Gastrocnemius medialis (tissue), 4 donors: Measurements from ENCODE around the gene MATN1. TPM values are rescaled to one million over a fixed set of nuclear protein-coding genes. Genes with fewer than 3 reads are reported as not detected.

Experiments used
- ATAC-seq, 2 donors: fragments of 150-250 bp; one replicate each; pipeline ENCODE4 v1.9.1; 2016
- DNase-seq, 2 donors: peaks; one replicate each; pipeline ENCODE4 v3.0.0-alpha.2; 2019
- H3K27ac ChIP-seq, 4 donors: fragments of 200-600 bp; sonication (generic); 1 replicate in 1 of 4; 2 replicates in 3 of 4; pipeline ENCODE4 v1.5.1; 2016 to 2018; ENCODE audit warnings: mild to moderate bottlenecking in 2 of 4, moderate library complexity in 1 of 4
- H3K27me3 ChIP-seq, 3 donors: fragments of 200-600 bp; sonication (generic) in 2 of 3; 1 replicate in 1 of 3; 2 replicates in 2 of 3; pipeline versions ENCODE4 v1.5.1 to v1.6.0; 2016 to 2019; ENCODE audit warnings: mild to moderate bottlenecking in 1 of 3, moderate library complexity in 1 of 3
- H3K36me3 ChIP-seq, 2 donors: fragments of 200-600 bp; sonication (generic) in 1 of 2; one replicate each; pipeline ENCODE4 v1.5.1; 2017 to 2018
- H3K4me1 ChIP-seq, 2 donors: fragments of 200-600 bp; sonication (generic) in 1 of 2; one replicate each; pipeline ENCODE4 v1.5.1; 2016 to 2017; ENCODE audit warnings: mild to moderate bottlenecking in 2 of 2
- H3K4me3 ChIP-seq, 4 donors: fragments of 200-600 bp; sonication (generic) in 3 of 4; 1 replicate in 1 of 4; 2 replicates in 3 of 4; pipeline ENCODE4 v1.5.1; 2016 to 2019; ENCODE audit warnings: mild to moderate bottlenecking in 2 of 4
- H3K9me3 ChIP-seq, 3 donors: fragments of 200-600 bp; sonication (generic) in 2 of 3; 1 replicate in 1 of 3; 2 replicates in 2 of 3; pipeline ENCODE4 v1.5.1; 2016 to 2019
- POLR2A ChIP-seq, 2 donors: fragments of 450-650 bp; IDR thresholded peaks; one replicate each; pipeline ENCODE4 v1.6.1; 2017; ENCODE audit warnings: antibody characterized with exemption in 2 of 2, mild to moderate bottlenecking in 2 of 2, moderate library complexity in 2 of 2
- in situ Hi-C, 4 donors: fragments of 200-750 bp; cut with MboI; loops; one replicate each; pipeline versions ENCODE4 v1.15.0 to v1.8.0; 2017; ENCODE audit warnings: low sequenced_read_pairs in 4 of 4
- intact Hi-C: fragments of 100-400 bp; cut with DNase I; formaldehyde crosslinking; loops from one replicate; pipeline ENCODE4 v1.15.1; 2023; ENCODE audit warnings: low total_unique reads
- total RNA-seq, 4 donors: library from RNA; depleted of rRNA; stranded (reverse); fragments of >200 nt; gene quantifications; one replicate each; pipeline versions ENCODE4 v1.1.0 to v1.2.3, GENCODE V29; 2016
- TF ChIP-seq, protein P1 (sequence below), 5 experiments: fragments of 450-650 bp in 3 of 5; fragments of 200-600 bp in 2 of 5; sonication (generic) in 2 of 5; IDR thresholded peaks in 4 of 5; conservative IDR thresholded peaks in 1 of 5; 1 replicate in 4 of 5; 2 replicates in 1 of 5; pipeline ENCODE4 v1.5.1; 2016 to 2019; ENCODE audit warnings: antibody characterized with exemption in 5 of 5, mild to moderate bottlenecking in 3 of 5, moderate library complexity in 3 of 5

The MATN1 gene
- total RNA-seq, 4 donors from 2014 or later = not detected

DNA sequence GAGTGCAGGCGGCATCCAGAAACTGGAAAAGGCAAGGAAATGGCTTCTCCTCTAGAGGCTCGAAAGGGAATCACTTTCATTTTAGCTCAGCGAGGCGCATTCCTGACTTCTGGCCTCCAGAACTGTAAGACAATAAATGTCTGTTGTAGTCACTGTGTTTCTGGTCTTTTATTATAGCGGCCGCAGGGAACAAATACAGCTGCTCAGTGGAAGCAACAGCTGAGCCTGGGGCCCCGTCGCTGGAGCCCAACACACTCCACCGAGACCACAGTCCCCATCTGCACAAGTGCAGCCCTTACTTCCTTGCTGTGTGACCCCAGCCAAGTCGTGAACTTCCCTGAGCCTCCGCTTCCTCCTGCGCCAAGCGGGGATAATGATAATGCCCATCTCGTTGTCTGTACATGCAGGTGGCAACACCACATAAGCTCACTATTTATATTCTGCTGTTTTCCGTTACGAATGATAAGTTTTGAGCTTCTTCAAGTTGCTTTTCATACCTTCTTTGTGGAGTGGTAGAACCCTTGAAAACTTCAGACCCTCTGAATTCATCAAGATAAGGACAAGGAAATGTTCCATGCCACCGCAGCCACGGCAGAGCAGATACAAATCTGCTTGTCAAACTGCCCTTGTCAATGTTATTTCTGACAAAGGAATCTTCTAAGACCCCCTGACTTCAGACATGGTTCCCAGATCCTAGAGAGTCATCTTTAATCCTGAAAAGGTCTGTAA is 37.4 kb upstream of the MATN1 start:
- ATAC-seq (no peak), DNase-seq (no peak)
- H3K4me3 ChIP-seq = no peak overlapping the region
- in situ Hi-C loops = no loop called here
- H3K36me3 ChIP-seq = no peaks in the 10 kb centered on the region
- H3K27me3 ChIP-seq = no peaks in the 10 kb centered on the region
- no peaks in the 10 kb centered on the region for H3K9me3 ChIP-seq
- TF ChIP-seq, protein P1, sequence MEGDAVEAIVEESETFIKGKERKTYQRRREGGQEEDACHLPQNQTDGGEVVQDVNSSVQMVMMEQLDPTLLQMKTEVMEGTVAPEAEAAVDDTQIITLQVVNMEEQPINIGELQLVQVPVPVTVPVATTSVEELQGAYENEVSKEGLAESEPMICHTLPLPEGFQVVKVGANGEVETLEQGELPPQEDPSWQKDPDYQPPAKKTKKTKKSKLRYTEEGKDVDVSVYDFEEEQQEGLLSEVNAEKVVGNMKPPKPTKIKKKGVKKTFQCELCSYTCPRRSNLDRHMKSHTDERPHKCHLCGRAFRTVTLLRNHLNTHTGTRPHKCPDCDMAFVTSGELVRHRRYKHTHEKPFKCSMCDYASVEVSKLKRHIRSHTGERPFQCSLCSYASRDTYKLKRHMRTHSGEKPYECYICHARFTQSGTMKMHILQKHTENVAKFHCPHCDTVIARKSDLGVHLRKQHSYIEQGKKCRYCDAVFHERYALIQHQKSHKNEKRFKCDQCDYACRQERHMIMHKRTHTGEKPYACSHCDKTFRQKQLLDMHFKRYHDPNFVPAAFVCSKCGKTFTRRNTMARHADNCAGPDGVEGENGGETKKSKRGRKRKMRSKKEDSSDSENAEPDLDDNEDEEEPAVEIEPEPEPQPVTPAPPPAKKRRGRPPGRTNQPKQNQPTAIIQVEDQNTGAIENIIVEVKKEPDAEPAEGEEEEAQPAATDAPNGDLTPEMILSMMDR (IDR thresholded peaks at IDR 0.05 in 4 of 5, conservative IDR thresholded peaks at IDR 0.05 in 1 of 5) = no peak
- no peak for TF ChIP-seq POLR2A (IDR thresholded peaks at IDR 0.05)
- H3K27ac ChIP-seq = no peak overlapping the region
- peaks cover 10 to 24% of the 10 kb centered on the region in 2 donors for H3K4me1 ChIP-seq
- intact Hi-C loops = no loop called here

DNA sequence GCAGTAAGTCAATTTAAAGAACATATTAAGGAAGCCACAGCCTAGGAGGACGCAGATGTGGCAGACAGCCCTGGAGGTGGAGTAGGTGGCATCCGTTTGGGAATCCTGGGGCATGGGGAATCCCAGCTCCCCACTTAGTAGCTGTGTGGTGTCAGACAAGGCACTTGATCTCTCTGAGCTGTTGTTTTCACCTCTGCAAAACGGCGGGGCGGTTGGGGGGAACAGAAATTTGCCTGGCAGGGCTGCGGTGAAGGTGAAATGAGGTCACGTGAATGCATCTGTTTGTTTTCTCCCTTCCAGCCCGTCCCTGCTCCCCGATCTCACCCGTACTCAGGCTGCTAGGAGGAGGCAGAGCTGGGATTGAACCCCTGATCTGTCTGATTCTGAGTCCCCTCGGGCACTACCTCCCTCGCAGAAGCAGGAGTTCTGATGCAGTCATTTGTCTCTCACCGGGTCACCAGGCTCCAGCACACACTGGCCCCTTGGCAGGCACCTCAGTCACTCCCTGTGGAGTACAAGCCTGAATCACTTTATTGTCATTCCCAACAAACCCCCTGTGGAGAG is 36.4 kb upstream of the MATN1 start:
- Histone ChIP-seq H3K36me3 (no peaks in the 10 kb centered on the region), H3K4me1 (peaks cover 10 to 24% of the 10 kb centered on the region in 2 donors), H3K27me3 (no peaks in the 10 kb centered on the region), H3K9me3 (no peaks in the 10 kb centered on the region), H3K27ac (no peak overlapping the region), H3K4me3 (no peak overlapping the region)
- in situ Hi-C loops (no loop called here), intact Hi-C loops (no loop called here)
- DNase-seq (no peak), ATAC-seq (no peak)
- TF ChIP-seq, protein P1 (IDR thresholded peaks at IDR 0.05 in 4 of 5, conservative IDR thresholded peaks at IDR 0.05 in 1 of 5) = no peak
- TF ChIP-seq POLR2A (IDR thresholded peaks at IDR 0.05) = no peak

DNA sequence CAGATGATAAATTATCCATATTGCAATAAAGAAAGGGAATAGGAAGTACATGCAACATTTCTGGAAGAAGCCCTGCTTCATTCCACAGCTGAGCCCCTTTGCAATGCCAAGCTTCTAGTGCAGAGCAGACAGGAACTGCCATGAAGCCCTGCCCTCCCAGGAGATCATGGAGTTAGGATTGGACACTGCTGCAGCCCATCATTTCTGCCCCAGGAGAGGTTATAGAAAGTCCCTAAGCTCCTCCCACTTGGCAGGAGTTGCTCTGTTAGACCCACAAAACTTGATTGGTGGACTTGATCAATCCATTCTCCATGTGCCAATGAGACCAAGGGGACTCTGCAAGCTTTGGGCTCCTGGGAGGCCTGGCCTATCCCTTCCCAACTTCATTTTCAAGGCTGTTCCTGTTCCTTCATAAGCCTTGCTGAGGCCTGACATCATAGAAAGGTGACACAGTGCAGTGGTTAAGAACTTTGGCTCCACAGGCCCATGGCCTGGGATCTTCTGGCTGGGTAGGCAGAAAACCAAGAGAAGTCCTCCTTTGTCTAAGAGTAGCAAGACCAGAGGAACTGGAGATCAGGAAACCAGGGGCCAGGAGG is 35.5 kb upstream of the MATN1 start:
- ATAC-seq = no peak
- Histone ChIP-seq H3K9me3 (no peaks in the 10 kb centered on the region), H3K27ac (no peak overlapping the region), H3K27me3 (no peaks in the 10 kb centered on the region), H3K36me3 (no peaks in the 10 kb centered on the region), H3K4me1 (peaks cover 7 to 18% of the 10 kb centered on the region in 2 donors), H3K4me3 (no peak overlapping the region)
- in situ Hi-C loops (no loop called here), intact Hi-C loops (no loop called here)
- no peak for DNase-seq
- TF ChIP-seq, protein P1 (IDR thresholded peaks at IDR 0.05 in 4 of 5, conservative IDR thresholded peaks at IDR 0.05 in 1 of 5) = no peak
- TF ChIP-seq POLR2A (IDR thresholded peaks at IDR 0.05) = no peak

DNA sequence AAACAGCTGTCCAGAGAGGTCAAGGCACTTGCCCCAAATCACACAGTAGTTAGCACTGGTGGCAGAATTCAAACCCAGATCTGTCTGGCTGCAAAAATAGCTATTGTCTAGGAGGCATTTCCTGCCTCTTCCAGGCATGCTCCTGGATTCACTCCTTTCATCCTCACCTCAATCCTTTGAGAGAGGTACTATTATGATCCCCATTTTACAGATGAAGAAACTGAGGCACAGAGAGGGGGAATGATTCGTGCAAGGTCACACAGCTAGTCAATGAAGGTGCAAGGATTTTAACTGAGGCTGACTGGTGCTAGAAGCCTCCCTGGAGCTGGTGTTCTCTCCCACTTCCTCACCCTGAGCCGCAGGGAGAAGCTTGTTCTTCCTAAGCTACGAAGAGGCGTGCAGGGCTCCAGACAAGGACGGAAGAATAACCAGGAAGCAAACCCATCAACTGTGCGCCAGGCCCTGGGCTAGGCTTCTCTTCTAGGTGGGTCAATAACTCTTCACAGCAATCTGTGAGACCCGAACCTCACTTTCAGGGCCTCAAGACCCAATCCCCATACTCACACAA is 34.8 kb upstream of the MATN1 start:
- Histone ChIP-seq H3K4me3 (no peak overlapping the region), H3K27ac (peak overlapping the region in 1 of 4 donors; percentile 66), H3K4me1 (peaks cover 3 to 12% of the 10 kb centered on the region in 2 donors), H3K27me3 (no peaks in the 10 kb centered on the region), H3K9me3 (no peaks in the 10 kb centered on the region), H3K36me3 (no peaks in the 10 kb centered on the region)
- in situ Hi-C loops (no loop called here), intact Hi-C loops (no loop called here)
- no peak for ATAC-seq
- no peak for DNase-seq
- no peak for TF ChIP-seq POLR2A (IDR thresholded peaks at IDR 0.05)
- TF ChIP-seq, protein P1 (IDR thresholded peaks at IDR 0.05 in 4 of 5, conservative IDR thresholded peaks at IDR 0.05 in 1 of 5) = no peak
